Ovary (tissue), 3 donors: ENCODE results near the gene SPG21.

Experiments
- EP300 ChIP-seq: sonication (generic); formaldehyde crosslinking; IDR thresholded peaks from one replicate; pipeline ENCODE4 v1.6.1; 2017; ENCODE audit warnings: antibody characterized with exemption
- POLR2A ChIP-seq: fragments of 450-650 bp; IDR thresholded peaks from one replicate; pipeline ENCODE4 v1.6.1; 2017; ENCODE audit warnings: antibody characterized with exemption, mild to moderate bottlenecking, moderate library complexity
- TF ChIP-seq, protein P1 (sequence below), 3 donors: fragments of 450-650 bp in 2 of 3; fragments of 200-600 bp in 1 of 3; IDR thresholded peaks; one replicate each; pipeline versions ENCODE4 v1.5.1 to v1.8.0; 2016 to 2022; ENCODE audit warnings: antibody characterized with exemption in 3 of 3, mild to moderate bottlenecking in 1 of 3
- donor health status: DM: no; HTN: no; CAD: no.

DNA sequence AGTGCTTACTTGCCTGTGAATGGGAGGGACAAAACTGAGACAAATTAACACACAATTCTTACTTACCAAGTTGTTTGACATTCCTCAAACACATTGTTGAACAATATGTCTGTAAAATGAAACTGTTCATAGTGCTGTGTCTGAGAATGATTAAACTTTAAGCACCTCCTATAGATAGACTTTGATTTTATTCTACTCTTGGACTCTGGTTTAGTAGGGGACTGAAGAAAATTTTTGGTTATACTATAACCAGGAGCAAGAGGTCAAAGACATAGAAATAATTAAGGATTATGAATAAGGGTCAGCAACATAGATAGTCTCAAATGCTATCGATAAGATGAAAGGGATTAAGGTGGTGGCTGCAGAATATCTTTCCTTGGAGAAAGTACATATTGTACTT, 47.6 kb upstream of the SPG21 start:
- TF ChIP-seq, protein P1, sequence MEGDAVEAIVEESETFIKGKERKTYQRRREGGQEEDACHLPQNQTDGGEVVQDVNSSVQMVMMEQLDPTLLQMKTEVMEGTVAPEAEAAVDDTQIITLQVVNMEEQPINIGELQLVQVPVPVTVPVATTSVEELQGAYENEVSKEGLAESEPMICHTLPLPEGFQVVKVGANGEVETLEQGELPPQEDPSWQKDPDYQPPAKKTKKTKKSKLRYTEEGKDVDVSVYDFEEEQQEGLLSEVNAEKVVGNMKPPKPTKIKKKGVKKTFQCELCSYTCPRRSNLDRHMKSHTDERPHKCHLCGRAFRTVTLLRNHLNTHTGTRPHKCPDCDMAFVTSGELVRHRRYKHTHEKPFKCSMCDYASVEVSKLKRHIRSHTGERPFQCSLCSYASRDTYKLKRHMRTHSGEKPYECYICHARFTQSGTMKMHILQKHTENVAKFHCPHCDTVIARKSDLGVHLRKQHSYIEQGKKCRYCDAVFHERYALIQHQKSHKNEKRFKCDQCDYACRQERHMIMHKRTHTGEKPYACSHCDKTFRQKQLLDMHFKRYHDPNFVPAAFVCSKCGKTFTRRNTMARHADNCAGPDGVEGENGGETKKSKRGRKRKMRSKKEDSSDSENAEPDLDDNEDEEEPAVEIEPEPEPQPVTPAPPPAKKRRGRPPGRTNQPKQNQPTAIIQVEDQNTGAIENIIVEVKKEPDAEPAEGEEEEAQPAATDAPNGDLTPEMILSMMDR (IDR thresholded peaks at IDR 0.05): no peak
- no peak for TF ChIP-seq EP300
- no peak for TF ChIP-seq POLR2A
